SJSA1 (cell line): ENCODE results near the gene ELP4. TPM values are rescaled to one million over a fixed set of nuclear protein-coding genes. Genes with fewer than 3 reads are reported as not detected.
"Not testable (repeated sequence)": the region's sequence is repeated elsewhere in the genome, so short reads cannot be mapped to it uniquely, and the experiment has no call there.

ENCODE experiments used
- DNase-seq, 2 experiments: peaks; one replicate each; pipeline ENCODE4 v3.0.0-alpha.2; 2015 to 2020; ENCODE audit warnings: low spot score in 2 of 2, low read depth in 1 of 2
- H3K27ac ChIP-seq: fragments of 250-450 bp; sonication (Bioruptor Pico); 2 replicates; pipeline ENCODE4 v1.5.1; 2020; ENCODE audit warnings: mild to moderate bottlenecking, moderate library complexity
- H3K27me3 ChIP-seq: fragments of 250-450 bp; sonication (Bioruptor Pico); replicated peaks from 2 replicates; pipeline ENCODE4 v1.5.1; 2020; ENCODE audit warnings: mild to moderate bottlenecking, moderate library complexity
- H3K36me3 ChIP-seq: fragments of 250-450 bp; sonication (Bioruptor Pico); 2 replicates; pipeline ENCODE4 v1.5.1; 2020; ENCODE audit warnings: mild to moderate bottlenecking
- H3K4me1 ChIP-seq: fragments of 250-450 bp; sonication (Bioruptor Pico); replicated peaks from 2 replicates; pipeline ENCODE4 v1.6.1; 2021; ENCODE audit warnings: mild to moderate bottlenecking
- H3K4me3 ChIP-seq: fragments of 250-450 bp; sonication (Bioruptor Pico); 2 replicates; pipeline ENCODE4 v1.5.1; 2020; ENCODE audit warnings: mild to moderate bottlenecking
- H3K9me3 ChIP-seq: fragments of 250-450 bp; sonication (Bioruptor Pico); replicated peaks from 2 replicates; pipeline ENCODE4 v1.5.1; 2020; ENCODE audit warnings: mild to moderate bottlenecking
- total RNA-seq: library from RNA; depleted of rRNA; stranded (reverse); fragments of >200 nt; shearing (Covaris generic); gene quantifications from 2 replicates; pipeline ENCODE4 v1.2.3, GENCODE V29; 2014; rRNA removed

Gene ELP4
- total RNA-seq = 21.4 and 33.8 TPM in 2 replicates

GRCh38 chr11:31509429-31510345 lies at the start of gene ELP4, which contains the start of gene IMMP1L:
Gene ELP4 (plus strand): TSS chr11:31509767. CDS start chr11:31509785, 18 bp downstream.
Gene IMMP1L (minus strand): TSS chr11:31509622. CDS start chr11:31463276, 46,346 bp downstream.
- peak within 1 kb of the TSS; percentile 47 for H3K27ac ChIP-seq
- no peaks in the 10 kb centered on the region for H3K27me3 ChIP-seq
- H3K36me3 ChIP-seq = no peaks in the 10 kb centered on the region
- DNase-seq = peak; percentile 93 to 95
- H3K9me3 ChIP-seq = no peaks in the 10 kb centered on the region
- 0 out of 2 replicates have a peak, but pooled peaks cover 7% of the 10 kb centered on the region for H3K4me1 ChIP-seq
- peak within 1 kb of the TSS; percentile 73 for H3K4me3 ChIP-seq

GRCh38 chr11:31464436-31464835 lies 45.1 kb upstream of the ELP4 start:
- Histone ChIP-seq H3K36me3 (no peaks in the 10 kb centered on the region), H3K27me3 (no peaks in the 10 kb centered on the region), H3K4me3 (no peak overlapping the region), H3K9me3 (no peaks in the 10 kb centered on the region), H3K4me1 (no peaks in the 10 kb centered on the region), H3K27ac (no peak overlapping the region)
- DNase-seq = no peak

- no peak for DNase-seq
- Histone ChIP-seq H3K27me3 (no peaks in the 10 kb centered on the region), H3K4me1 (no peaks in the 10 kb centered on the region), H3K4me3 (no peak overlapping the region), H3K9me3 (no peaks in the 10 kb centered on the region), H3K36me3 (no peaks in the 10 kb centered on the region), H3K27ac (no peak overlapping the region)
Observed at GRCh38 chr11:31474083-31474482, 35.5 kb upstream of the ELP4 start.

GRCh38 chr11:31477528-31478222 lies 31.9 kb upstream of the ELP4 start:
- no peaks in the 10 kb centered on the region for H3K27me3 ChIP-seq
- H3K9me3 ChIP-seq = no peaks in the 10 kb centered on the region
- no peaks in the 10 kb centered on the region for H3K36me3 ChIP-seq
- DNase-seq = no peak
- no peaks in the 10 kb centered on the region for H3K4me1 ChIP-seq
- no peak overlapping the region for H3K4me3 ChIP-seq
- H3K27ac ChIP-seq = no peak overlapping the region

GRCh38 chr11:31478223-31478590 lies 31.4 kb upstream of the ELP4 start:
- Histone ChIP-seq H3K4me3 (no peak overlapping the region), H3K4me1 (no peaks in the 10 kb centered on the region), H3K27me3 (no peaks in the 10 kb centered on the region), H3K36me3 (no peaks in the 10 kb centered on the region), H3K9me3 (no peaks in the 10 kb centered on the region), H3K27ac (no peak overlapping the region)
- no peak for DNase-seq

- no peaks in the 10 kb centered on the region for H3K9me3 ChIP-seq
- no peaks in the 10 kb centered on the region for H3K4me1 ChIP-seq
- no peak for DNase-seq
- H3K27ac ChIP-seq = no peak overlapping the region
- H3K36me3 ChIP-seq = no peaks in the 10 kb centered on the region
- no peak overlapping the region for H3K4me3 ChIP-seq
- H3K27me3 ChIP-seq = no peaks in the 10 kb centered on the region
Observed at GRCh38 chr11:31479066-31479465, 30.5 kb upstream of the ELP4 start.

- Histone ChIP-seq H3K9me3 (no peaks in the 10 kb centered on the region), H3K4me3 (no peak overlapping the region), H3K27me3 (no peaks in the 10 kb centered on the region), H3K27ac (no peak overlapping the region), H3K4me1 (no peaks in the 10 kb centered on the region), H3K36me3 (no peaks in the 10 kb centered on the region)
- no peak for DNase-seq
Observed at GRCh38 chr11:31480930-31481329, 28.6 kb upstream of the ELP4 start.

- Histone ChIP-seq H3K36me3 (no peaks in the 10 kb centered on the region), H3K27ac (no peak overlapping the region), H3K4me3 (no peak overlapping the region), H3K4me1 (no peaks in the 10 kb centered on the region), H3K27me3 (no peaks in the 10 kb centered on the region), H3K9me3 (no peaks in the 10 kb centered on the region)
- no peak for DNase-seq
Observed at GRCh38 chr11:31484497-31484896, 25.1 kb upstream of the ELP4 start.

- H3K4me1 ChIP-seq = no peaks in the 10 kb centered on the region
- H3K9me3 ChIP-seq = no peaks in the 10 kb centered on the region
- no peaks in the 10 kb centered on the region for H3K27me3 ChIP-seq
- H3K27ac ChIP-seq = no peak overlapping the region
- H3K36me3 ChIP-seq = peaks cover under 1% of the 10 kb centered on the region
- DNase-seq = peak in 1 of 2 experiments; percentile 24
- no peak overlapping the region for H3K4me3 ChIP-seq
Observed at GRCh38 chr11:31487848-31488247, 21.7 kb upstream of the ELP4 start.

- H3K4me3 ChIP-seq = no peak overlapping the region
- no peaks in the 10 kb centered on the region for H3K27me3 ChIP-seq
- no peaks in the 10 kb centered on the region for H3K9me3 ChIP-seq
- no peak for DNase-seq
- H3K36me3 ChIP-seq = peaks cover 18% of the 10 kb centered on the region
- no peaks in the 10 kb centered on the region for H3K4me1 ChIP-seq
- no peak overlapping the region for H3K27ac ChIP-seq
Observed at GRCh38 chr11:31492320-31492913, 17.1 kb upstream of the ELP4 start.

GRCh38 chr11:31493235-31493634 lies 16.3 kb upstream of the ELP4 start:
- Histone ChIP-seq H3K4me3 (no peak overlapping the region), H3K4me1 (no peaks in the 10 kb centered on the region), H3K27ac (no peak overlapping the region), H3K36me3 (peaks cover 18% of the 10 kb centered on the region), H3K9me3 (no peaks in the 10 kb centered on the region), H3K27me3 (no peaks in the 10 kb centered on the region)
- DNase-seq = no peak

GRCh38 chr11:31493762-31494161 lies 15.8 kb upstream of the ELP4 start:
- H3K36me3 ChIP-seq = peaks cover 18% of the 10 kb centered on the region
- H3K4me3 ChIP-seq, DNase-seq, H3K9me3 ChIP-seq, H3K27ac ChIP-seq, H3K27me3 ChIP-seq, H3K4me1 ChIP-seq: not testable (repeated sequence)

GRCh38 chr11:31499576-31500178 lies 9.9 kb upstream of the ELP4 start:
- peaks cover 19% of the 10 kb centered on the region; the same call in 1 of the 2 replicates for H3K36me3 ChIP-seq
- no peaks in the 10 kb centered on the region for H3K4me1 ChIP-seq
- no peaks in the 10 kb centered on the region for H3K9me3 ChIP-seq
- H3K27me3 ChIP-seq = no peaks in the 10 kb centered on the region
- no peak overlapping the region for H3K4me3 ChIP-seq
- DNase-seq = no peak
- H3K27ac ChIP-seq = no peak overlapping the region
